ENCODE data around the gene SERPINB1. TPM values are rescaled to one million over a fixed set of nuclear protein-coding genes. Genes with fewer than 3 reads are reported as not detected.

The SERPINB1 gene
- total RNA-seq, 2 experiments from 2014 or later: 1.2 to 3.5 TPM

GRCh38 chr6:2792330-2793110 lies 49.1 kb downstream of the SERPINB1 start:
- intact Hi-C loops (cut with micrococcal nuclease; ENCODE audit: unreplicated experiment): loop anchor here (5.0 kb wide), 2 partner anchors 120 to 265 kb away; no protein-coding TSS in a partner anchor
- Histone ChIP-seq H3K4me2 (ENCODE audit: low read length) (no peak overlapping the region), H3K4me1 (ENCODE audit: insufficient read depth, low read length, poor library complexity, severe bottlenecking) (peaks cover 4% of the 10 kb centered on the region), H2AFZ (ENCODE audit: low read length) (no peak overlapping the region), H4K20me1 (ENCODE audit: insufficient read depth, low read length) (no peaks in the 10 kb centered on the region), H3K4me3 (ENCODE audit: low read depth, low read length, poor library complexity, severe bottlenecking) (no peak overlapping the region), H3K79me2 (ENCODE audit: insufficient read depth, low read depth, low read length) (no peaks in the 10 kb centered on the region), H3K36me3 (ENCODE audit: insufficient read depth, low read length) (peaks cover 13% of the 10 kb centered on the region), H3K9me2 (ENCODE audit: insufficient read depth, low read length) (no peaks in the 10 kb centered on the region), H3K27ac (ENCODE audit: low read depth, low read length, poor library complexity, severe bottlenecking) (no peak overlapping the region), H3K9me3 (ENCODE audit: low read length) (no peaks in the 10 kb centered on the region)
- ChIA-PET POLR2A (no interaction called here), CTCF (ENCODE audit: unreplicated experiment) (interaction anchor here (1.1 to 1.4 kb wide), 3 partner anchors 140 to 198 kb away, joined by 3 to 7 read pairs (median 5); no protein-coding TSS in a partner anchor)
- TF ChIP-seq, protein P1, sequence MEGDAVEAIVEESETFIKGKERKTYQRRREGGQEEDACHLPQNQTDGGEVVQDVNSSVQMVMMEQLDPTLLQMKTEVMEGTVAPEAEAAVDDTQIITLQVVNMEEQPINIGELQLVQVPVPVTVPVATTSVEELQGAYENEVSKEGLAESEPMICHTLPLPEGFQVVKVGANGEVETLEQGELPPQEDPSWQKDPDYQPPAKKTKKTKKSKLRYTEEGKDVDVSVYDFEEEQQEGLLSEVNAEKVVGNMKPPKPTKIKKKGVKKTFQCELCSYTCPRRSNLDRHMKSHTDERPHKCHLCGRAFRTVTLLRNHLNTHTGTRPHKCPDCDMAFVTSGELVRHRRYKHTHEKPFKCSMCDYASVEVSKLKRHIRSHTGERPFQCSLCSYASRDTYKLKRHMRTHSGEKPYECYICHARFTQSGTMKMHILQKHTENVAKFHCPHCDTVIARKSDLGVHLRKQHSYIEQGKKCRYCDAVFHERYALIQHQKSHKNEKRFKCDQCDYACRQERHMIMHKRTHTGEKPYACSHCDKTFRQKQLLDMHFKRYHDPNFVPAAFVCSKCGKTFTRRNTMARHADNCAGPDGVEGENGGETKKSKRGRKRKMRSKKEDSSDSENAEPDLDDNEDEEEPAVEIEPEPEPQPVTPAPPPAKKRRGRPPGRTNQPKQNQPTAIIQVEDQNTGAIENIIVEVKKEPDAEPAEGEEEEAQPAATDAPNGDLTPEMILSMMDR (conservative IDR thresholded peaks at IDR 0.05; ENCODE audit: low read length): no peak
- TF ChIP-seq EZH2phosphoT487 (IDR thresholded peaks at IDR 0.05; ENCODE audit: borderline replicate concordance, low read depth, low read length): no peak
- DNase-seq (ENCODE audit: low spot score): no peak
- no TSS peak for BruUV-seq (replicated peaks)

DNA sequence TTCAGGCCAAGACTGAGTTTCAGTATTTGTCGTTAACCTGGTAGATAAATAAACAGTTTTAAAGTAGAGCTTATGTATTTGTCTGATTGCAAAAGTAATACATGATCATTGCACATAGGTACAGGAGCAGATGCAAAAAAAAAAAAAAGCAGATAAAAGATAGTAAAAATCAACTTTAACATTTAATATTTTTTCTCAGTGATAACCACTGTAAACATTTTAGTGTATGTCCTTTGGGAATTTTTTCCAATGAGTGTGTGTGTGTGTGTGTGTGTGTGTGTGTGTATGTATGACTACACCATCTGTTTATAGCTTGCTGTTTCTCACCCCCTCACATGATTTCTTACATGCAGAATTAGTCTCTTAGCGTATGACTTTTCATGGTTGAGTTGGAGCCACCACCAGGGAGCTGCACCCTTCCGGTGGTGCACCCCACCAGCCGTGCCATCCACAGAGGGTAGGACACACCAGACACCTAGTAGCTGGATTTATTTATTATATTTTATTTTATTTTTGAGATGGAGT lies 50.2 kb downstream of the SERPINB1 start:
- no peak overlapping the region for H3K4me2 ChIP-seq (ENCODE audit: low read length)
- ChIA-PET CTCF (ENCODE audit: unreplicated experiment) (interaction anchor here (0.5 to 1.4 kb wide), 5 partner anchors 141 to 403 kb away, joined by 3 to 7 read pairs (median 3); no protein-coding TSS in a partner anchor), POLR2A (interaction anchor here (0.6 to 1.3 kb wide), 14 partner anchors 9 to 673 kb away, joined by 3 to 8 read pairs (median 4); no protein-coding TSS in a partner anchor)
- H3K79me2 ChIP-seq (ENCODE audit: insufficient read depth, low read depth, low read length): no peaks in the 10 kb centered on the region
- no peak overlapping the region for H3K4me3 ChIP-seq (ENCODE audit: low read depth, low read length, poor library complexity, severe bottlenecking)
- no TSS peak for BruUV-seq (replicated peaks)
- H3K36me3 ChIP-seq (ENCODE audit: insufficient read depth, low read length): peaks cover 22% of the 10 kb centered on the region
- no peaks in the 10 kb centered on the region for H4K20me1 ChIP-seq (ENCODE audit: insufficient read depth, low read length)
- no peak overlapping the region for H3K27ac ChIP-seq (ENCODE audit: low read depth, low read length, poor library complexity, severe bottlenecking)
- no peaks in the 10 kb centered on the region for H3K4me1 ChIP-seq (ENCODE audit: insufficient read depth, low read length, poor library complexity, severe bottlenecking)
- no peak for DNase-seq (ENCODE audit: low spot score)
- intact Hi-C loops (cut with micrococcal nuclease; ENCODE audit: unreplicated experiment): loop anchor here (1.0 to 5.0 kb wide), 5 partner anchors 55 to 266 kb away; no protein-coding TSS in a partner anchor
- TF ChIP-seq EZH2phosphoT487 (IDR thresholded peaks at IDR 0.05; ENCODE audit: borderline replicate concordance, low read depth, low read length): no peak
- TF ChIP-seq, protein P1 (conservative IDR thresholded peaks at IDR 0.05; ENCODE audit: low read length): no peak
- no peaks in the 10 kb centered on the region for H3K9me3 ChIP-seq (ENCODE audit: low read length)
- H2AFZ ChIP-seq (ENCODE audit: low read length): no peak overlapping the region
- H3K9me2 ChIP-seq (ENCODE audit: insufficient read depth, low read length): no peaks in the 10 kb centered on the region
